GM23338 (cell line): ENCODE data around the gene C1orf198. TPM values are rescaled to one million over a fixed set of nuclear protein-coding genes. Genes with fewer than 3 reads are reported as not detected.

ENCODE experiments used
- ATAC-seq: fragments of 200-7000 bp; cut with Tn5 transposase; 3 replicates; pipeline ENCODE4 v1.9.1; 2020
- DNase-seq: peaks from one replicate; pipeline ENCODE4 v3.0.0-alpha.2; 2015; ENCODE audit warnings: low spot score
- H2AFZ ChIP-seq: fragments of 200-600 bp; sonication (generic); 2 replicates; pipeline ENCODE4 v1.8.0; 2016; ENCODE audit warnings: antibody characterized with exemption, mild to moderate bottlenecking, moderate library complexity
- H3F3A ChIP-seq: fragments of 200-600 bp; sonication (generic); replicated peaks from 2 replicates; pipeline ENCODE4 v1.8.0; 2017; ENCODE audit warnings: antibody characterized with exemption, mixed run types, low read depth
- H3K27ac ChIP-seq: fragments of 200-600 bp; sonication (generic); 2 replicates; pipeline ENCODE4 v1.6.1; 2016; ENCODE audit warnings: low read depth
- H3K27me3 ChIP-seq: fragments of 200-600 bp; sonication (generic); 2 replicates; pipeline ENCODE4 v1.8.0; 2016; ENCODE audit warnings: mild to moderate bottlenecking, mixed run types, moderate library complexity; ENCODE audit not compliant: insufficient read depth
- H3K36me3 ChIP-seq: fragments of 200-600 bp; sonication (generic); 2 replicates; pipeline ENCODE4 v1.8.0; 2016; ENCODE audit warnings: mild to moderate bottlenecking; ENCODE audit not compliant: insufficient read depth
- H3K4me1 ChIP-seq: fragments of 200-600 bp; sonication (generic); 2 replicates; pipeline ENCODE4 v1.8.0; 2016; ENCODE audit warnings: mild to moderate bottlenecking, moderate library complexity; ENCODE audit not compliant: insufficient read depth
- H3K4me2 ChIP-seq: fragments of 200-600 bp; sonication (generic); 2 replicates; pipeline ENCODE4 v1.7.1; 2017; ENCODE audit warnings: mixed run types
- H3K4me3 ChIP-seq: fragments of 200-600 bp; sonication (generic); 2 replicates; pipeline ENCODE4 v1.6.1; 2016; ENCODE audit warnings: mixed run types
- H3K79me2 ChIP-seq: fragments of 200-600 bp; sonication (generic); replicated peaks from 2 replicates; pipeline ENCODE4 v1.8.0; 2017; ENCODE audit warnings: mild to moderate bottlenecking; ENCODE audit not compliant: insufficient read depth
- H3K9me2 ChIP-seq: fragments of 200-600 bp; sonication (generic); 2 replicates; pipeline ENCODE4 v1.8.0; 2017; ENCODE audit not compliant: insufficient read depth
- H4K20me1 ChIP-seq: fragments of 200-600 bp; sonication (generic); replicated peaks from 2 replicates; pipeline ENCODE4 v1.8.0; 2017; ENCODE audit warnings: mild to moderate bottlenecking; ENCODE audit not compliant: insufficient read depth
- H3K27ac Mint-ChIP-seq: 2 replicates; pipeline ENCODE4 v1.8.0; 2020; ENCODE audit warnings: inconsistent platforms, mild to moderate bottlenecking, moderate library complexity, mixed read lengths
- H3K27me3 Mint-ChIP-seq: 3 replicates; pipeline ENCODE4 v1.8.0; 2022; ENCODE audit warnings: low read depth, mild to moderate bottlenecking, moderate library complexity, mixed read lengths, inconsistent platforms; ENCODE audit not compliant: insufficient read depth, poor library complexity
- H3K36me3 Mint-ChIP-seq: 3 replicates; pipeline ENCODE4 v1.8.0; 2021; ENCODE audit warnings: low read depth, mild to moderate bottlenecking, inconsistent platforms, moderate library complexity, mixed read lengths
- H3K4me1 Mint-ChIP-seq: 3 replicates; pipeline ENCODE4 v1.8.0; 2020; ENCODE audit warnings: mild to moderate bottlenecking, inconsistent platforms, mixed read lengths
- H3K4me3 Mint-ChIP-seq: 3 replicates; pipeline ENCODE4 v1.8.0; 2021; ENCODE audit warnings: moderate library complexity, mild to moderate bottlenecking, inconsistent platforms, mixed read lengths
- H3K9me3 Mint-ChIP-seq: 3 replicates; pipeline ENCODE4 v1.8.0; 2020; ENCODE audit warnings: moderate library complexity, mild to moderate bottlenecking, inconsistent platforms, mixed read lengths
- CREB1 ChIP-seq: fragments of 250-450 bp; sonication (Bioruptor Pico); IDR thresholded peaks from 2 replicates; pipeline ENCODE4 v1.5.0; 2020; ENCODE audit warnings: low read depth, mild to moderate bottlenecking, moderate library complexity
- EZH2 ChIP-seq: fragments of 200-600 bp; sonication (generic); IDR thresholded peaks from one replicate; pipeline ENCODE4 v1.8.0; 2017; ENCODE audit warnings: antibody characterized with exemption, mild to moderate bottlenecking, low read depth; ENCODE audit not compliant: unreplicated experiment
- EZH2phosphoT487 ChIP-seq: fragments of 200-600 bp; sonication (generic); IDR thresholded peaks from one replicate; pipeline ENCODE4 v1.8.1; 2018; ENCODE audit warnings: antibody characterized with exemption; ENCODE audit not compliant: unreplicated experiment
- JUNB ChIP-seq: IDR thresholded peaks from one replicate; pipeline ENCODE4 v1.6.1; 2016; ENCODE audit warnings: antibody characterized with exemption; ENCODE audit not compliant: unreplicated experiment
- NANOG ChIP-seq: IDR thresholded peaks from 2 replicates; pipeline ENCODE4 v1.6.1; 2016; ENCODE audit warnings: antibody characterized with exemption, borderline replicate concordance
- POLR2AphosphoS5 ChIP-seq: IDR thresholded peaks from 2 replicates; pipeline ENCODE4 v1.6.1; 2016; ENCODE audit warnings: antibody characterized with exemption, low read depth
- REST ChIP-seq: IDR thresholded peaks from one replicate; pipeline ENCODE4 v1.6.1; 2018; ENCODE audit warnings: antibody characterized with exemption; ENCODE audit not compliant: unreplicated experiment
- STAT1 ChIP-seq: IDR thresholded peaks from one replicate; pipeline ENCODE4 v1.6.1; 2016; ENCODE audit warnings: antibody characterized with exemption; ENCODE audit not compliant: unreplicated experiment
- ZNF114 ChIP-seq: fragments of 250-450 bp; sonication (Bioruptor Pico); IDR thresholded peaks from 2 replicates; pipeline ENCODE4 v1.5.0; 2020; ENCODE audit warnings: mild to moderate bottlenecking, moderate library complexity
- ZNF331 ChIP-seq: fragments of 250-450 bp; sonication (Bioruptor Pico); IDR thresholded peaks from 2 replicates; pipeline ENCODE4 v1.5.0; 2020; ENCODE audit warnings: low read depth, mild to moderate bottlenecking, moderate library complexity
- polyA plus RNA-seq: library from polyadenylated mRNA; unstranded; fragments of >200 nt; fragmentation: Nextera tagmentation; extraction: Ambion mirVana; gene quantifications from 2 replicates; pipeline ENCODE4 v1.2.1, GENCODE V29; 2016
- total RNA-seq: library from RNA; depleted of rRNA; stranded (reverse); fragments of >200 nt; shearing (Covaris generic); gene quantifications from 2 replicates; pipeline ENCODE4 v1.2.3, GENCODE V29; 2014
- TF ChIP-seq, protein P1 (sequence below), 2 experiments: fragments of 200-600 bp in 1 of 2; sonication (generic) in 1 of 2; conservative IDR thresholded peaks; 2 replicates each; pipeline versions ENCODE4 v1.5.1 to v1.6.1; 2016 to 2017; ENCODE audit warnings: antibody characterized with exemption in 2 of 2, low read depth in 2 of 2, mild to moderate bottlenecking in 2 of 2, moderate library complexity in 1 of 2
- TF ChIP-seq, protein P2 (sequence below): fragments of 250-450 bp; sonication (Bioruptor Pico); IDR thresholded peaks from 2 replicates; pipeline ENCODE4 v1.5.0; 2020; ENCODE audit warnings: mild to moderate bottlenecking, moderate library complexity
- TF ChIP-seq, protein P3 (sequence below): IDR thresholded peaks from 2 replicates; pipeline ENCODE4 v1.6.1; 2016; ENCODE audit warnings: antibody characterized with exemption

C1orf198 gene
- total and polyA plus RNA-seq, 2 experiments from 2014 or later = 14.9 to 46.6 TPM

GRCh38 chr1:230901671-230902070 is 33.4 kb upstream of the C1orf198 start:
- Histone ChIP-seq H3K9me2 (no peaks in the 10 kb centered on the region), H3K36me3 (no peaks in the 10 kb centered on the region), H3K27ac (no peak overlapping the region), H2AFZ (no peak overlapping the region), H3K79me2 (no peaks in the 10 kb centered on the region), H3K4me1 (no peaks in the 10 kb centered on the region), H4K20me1 (no peaks in the 10 kb centered on the region; the same call in 1 of the 2 replicates), H3F3A (no peaks in the 10 kb centered on the region), H3K27me3 (no peaks in the 10 kb centered on the region), H3K4me2 (no peak overlapping the region), H3K4me3 (no peak overlapping the region)
- Mint-ChIP-seq H3K36me3 (no peaks in the 10 kb centered on the region), H3K4me3 (no peak overlapping the region), H3K27me3 (no peaks in the 10 kb centered on the region), H3K9me3 (no peaks in the 10 kb centered on the region), H3K4me1 (no peaks in the 10 kb centered on the region), H3K27ac (no peak overlapping the region)
- TF ChIP-seq EZH2 = no peak
- TF ChIP-seq ZNF114 (CRISPR knock-in tag) = no peak
- TF ChIP-seq REST = no peak
- TF ChIP-seq POLR2AphosphoS5 = no peak
- no peak for TF ChIP-seq STAT1
- no peak for TF ChIP-seq ZNF331 (CRISPR knock-in tag)
- TF ChIP-seq, protein P1, sequence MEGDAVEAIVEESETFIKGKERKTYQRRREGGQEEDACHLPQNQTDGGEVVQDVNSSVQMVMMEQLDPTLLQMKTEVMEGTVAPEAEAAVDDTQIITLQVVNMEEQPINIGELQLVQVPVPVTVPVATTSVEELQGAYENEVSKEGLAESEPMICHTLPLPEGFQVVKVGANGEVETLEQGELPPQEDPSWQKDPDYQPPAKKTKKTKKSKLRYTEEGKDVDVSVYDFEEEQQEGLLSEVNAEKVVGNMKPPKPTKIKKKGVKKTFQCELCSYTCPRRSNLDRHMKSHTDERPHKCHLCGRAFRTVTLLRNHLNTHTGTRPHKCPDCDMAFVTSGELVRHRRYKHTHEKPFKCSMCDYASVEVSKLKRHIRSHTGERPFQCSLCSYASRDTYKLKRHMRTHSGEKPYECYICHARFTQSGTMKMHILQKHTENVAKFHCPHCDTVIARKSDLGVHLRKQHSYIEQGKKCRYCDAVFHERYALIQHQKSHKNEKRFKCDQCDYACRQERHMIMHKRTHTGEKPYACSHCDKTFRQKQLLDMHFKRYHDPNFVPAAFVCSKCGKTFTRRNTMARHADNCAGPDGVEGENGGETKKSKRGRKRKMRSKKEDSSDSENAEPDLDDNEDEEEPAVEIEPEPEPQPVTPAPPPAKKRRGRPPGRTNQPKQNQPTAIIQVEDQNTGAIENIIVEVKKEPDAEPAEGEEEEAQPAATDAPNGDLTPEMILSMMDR (conservative IDR thresholded peaks at IDR 0.05; ENCODE audit: low read depth in 2 of 2) = no peak
- TF ChIP-seq CREB1 = no peak
- TF ChIP-seq, protein P2, sequence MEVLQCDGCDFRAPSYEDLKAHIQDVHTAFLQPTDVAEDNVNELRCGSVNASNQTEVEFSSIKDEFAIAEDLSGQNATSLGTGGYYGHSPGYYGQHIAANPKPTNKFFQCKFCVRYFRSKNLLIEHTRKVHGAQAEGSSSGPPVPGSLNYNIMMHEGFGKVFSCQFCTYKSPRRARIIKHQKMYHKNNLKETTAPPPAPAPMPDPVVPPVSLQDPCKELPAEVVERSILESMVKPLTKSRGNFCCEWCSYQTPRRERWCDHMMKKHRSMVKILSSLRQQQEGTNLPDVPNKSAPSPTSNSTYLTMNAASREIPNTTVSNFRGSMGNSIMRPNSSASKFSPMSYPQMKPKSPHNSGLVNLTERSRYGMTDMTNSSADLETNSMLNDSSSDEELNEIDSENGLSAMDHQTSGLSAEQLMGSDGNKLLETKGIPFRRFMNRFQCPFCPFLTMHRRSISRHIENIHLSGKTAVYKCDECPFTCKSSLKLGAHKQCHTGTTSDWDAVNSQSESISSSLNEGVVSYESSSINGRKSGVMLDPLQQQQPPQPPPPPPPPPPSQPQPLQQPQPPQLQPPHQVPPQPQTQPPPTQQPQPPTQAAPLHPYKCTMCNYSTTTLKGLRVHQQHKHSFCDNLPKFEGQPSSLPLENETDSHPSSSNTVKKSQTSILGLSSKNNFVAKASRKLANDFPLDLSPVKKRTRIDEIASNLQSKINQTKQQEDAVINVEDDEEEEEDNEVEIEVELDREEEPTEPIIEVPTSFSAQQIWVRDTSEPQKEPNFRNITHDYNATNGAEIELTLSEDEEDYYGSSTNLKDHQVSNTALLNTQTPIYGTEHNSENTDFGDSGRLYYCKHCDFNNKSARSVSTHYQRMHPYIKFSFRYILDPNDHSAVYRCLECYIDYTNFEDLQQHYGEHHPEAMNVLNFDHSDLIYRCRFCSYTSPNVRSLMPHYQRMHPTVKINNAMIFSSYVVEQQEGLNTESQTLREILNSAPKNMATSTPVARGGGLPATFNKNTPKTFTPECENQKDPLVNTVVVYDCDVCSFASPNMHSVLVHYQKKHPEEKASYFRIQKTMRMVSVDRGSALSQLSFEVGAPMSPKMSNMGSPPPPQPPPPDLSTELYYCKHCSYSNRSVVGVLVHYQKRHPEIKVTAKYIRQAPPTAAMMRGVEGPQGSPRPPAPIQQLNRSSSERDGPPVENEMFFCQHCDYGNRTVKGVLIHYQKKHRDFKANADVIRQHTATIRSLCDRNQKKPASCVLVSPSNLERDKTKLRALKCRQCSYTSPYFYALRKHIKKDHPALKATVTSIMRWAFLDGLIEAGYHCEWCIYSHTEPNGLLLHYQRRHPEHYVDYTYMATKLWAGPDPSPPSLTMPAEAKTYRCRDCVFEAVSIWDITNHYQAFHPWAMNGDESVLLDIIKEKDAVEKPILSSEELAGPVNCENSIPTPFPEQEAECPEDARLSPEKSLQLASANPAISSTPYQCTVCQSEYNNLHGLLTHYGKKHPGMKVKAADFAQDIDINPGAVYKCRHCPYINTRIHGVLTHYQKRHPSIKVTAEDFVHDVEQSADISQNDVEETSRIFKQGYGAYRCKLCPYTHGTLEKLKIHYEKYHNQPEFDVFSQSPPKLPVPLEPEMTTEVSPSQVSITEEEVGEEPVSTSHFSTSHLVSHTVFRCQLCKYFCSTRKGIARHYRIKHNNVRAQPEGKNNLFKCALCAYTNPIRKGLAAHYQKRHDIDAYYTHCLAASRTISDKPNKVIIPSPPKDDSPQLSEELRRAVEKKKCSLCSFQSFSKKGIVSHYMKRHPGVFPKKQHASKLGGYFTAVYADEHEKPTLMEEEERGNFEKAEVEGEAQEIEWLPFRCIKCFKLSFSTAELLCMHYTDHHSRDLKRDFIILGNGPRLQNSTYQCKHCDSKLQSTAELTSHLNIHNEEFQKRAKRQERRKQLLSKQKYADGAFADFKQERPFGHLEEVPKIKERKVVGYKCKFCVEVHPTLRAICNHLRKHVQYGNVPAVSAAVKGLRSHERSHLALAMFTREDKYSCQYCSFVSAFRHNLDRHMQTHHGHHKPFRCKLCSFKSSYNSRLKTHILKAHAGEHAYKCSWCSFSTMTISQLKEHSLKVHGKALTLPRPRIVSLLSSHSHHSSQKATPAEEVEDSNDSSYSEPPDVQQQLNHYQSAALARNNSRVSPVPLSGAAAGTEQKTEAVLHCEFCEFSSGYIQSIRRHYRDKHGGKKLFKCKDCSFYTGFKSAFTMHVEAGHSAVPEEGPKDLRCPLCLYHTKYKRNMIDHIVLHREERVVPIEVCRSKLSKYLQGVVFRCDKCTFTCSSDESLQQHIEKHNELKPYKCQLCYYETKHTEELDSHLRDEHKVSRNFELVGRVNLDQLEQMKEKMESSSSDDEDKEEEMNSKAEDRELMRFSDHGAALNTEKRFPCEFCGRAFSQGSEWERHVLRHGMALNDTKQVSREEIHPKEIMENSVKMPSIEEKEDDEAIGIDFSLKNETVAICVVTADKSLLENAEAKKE (CRISPR knock-in tag) = no peak
- no peak for TF ChIP-seq NANOG
- TF ChIP-seq, protein P3, sequence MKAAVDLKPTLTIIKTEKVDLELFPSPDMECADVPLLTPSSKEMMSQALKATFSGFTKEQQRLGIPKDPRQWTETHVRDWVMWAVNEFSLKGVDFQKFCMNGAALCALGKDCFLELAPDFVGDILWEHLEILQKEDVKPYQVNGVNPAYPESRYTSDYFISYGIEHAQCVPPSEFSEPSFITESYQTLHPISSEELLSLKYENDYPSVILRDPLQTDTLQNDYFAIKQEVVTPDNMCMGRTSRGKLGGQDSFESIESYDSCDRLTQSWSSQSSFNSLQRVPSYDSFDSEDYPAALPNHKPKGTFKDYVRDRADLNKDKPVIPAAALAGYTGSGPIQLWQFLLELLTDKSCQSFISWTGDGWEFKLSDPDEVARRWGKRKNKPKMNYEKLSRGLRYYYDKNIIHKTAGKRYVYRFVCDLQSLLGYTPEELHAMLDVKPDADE = no peak
- no peak for TF ChIP-seq JUNB
- no peak for TF ChIP-seq EZH2phosphoT487
- ATAC-seq (no peak), DNase-seq (no peak)
